Peyer's patch (tissue), 4 donors: ENCODE results near the gene SMIM29. TPM values are rescaled to one million over a fixed set of nuclear protein-coding genes. Genes with fewer than 3 reads are reported as not detected.
"Not testable (repeated sequence)": the region's sequence is repeated elsewhere in the genome, so short reads cannot be mapped to it uniquely, and the experiment has no call there.

ENCODE experiments used
- DNase-seq, 3 donors: peaks; one replicate each; pipeline ENCODE4 v3.0.0-alpha.2; 2017 to 2019
- H3K27ac ChIP-seq, 4 donors: fragments of 200-600 bp; sonication (generic); one replicate each; pipeline ENCODE4 v1.5.1; 2016 to 2019
- H3K27me3 ChIP-seq, 2 donors: fragments of 200-600 bp; sonication (generic); one replicate each; pipeline ENCODE4 v1.5.1; 2019
- H3K36me3 ChIP-seq, 3 donors: fragments of 200-600 bp; sonication (generic); one replicate each; pipeline ENCODE4 v1.5.1; 2016 to 2019
- H3K4me1 ChIP-seq, 4 donors: fragments of 200-600 bp; sonication (generic); one replicate each; pipeline ENCODE4 v1.5.1; 2016 to 2019
- H3K4me3 ChIP-seq, 4 donors: fragments of 200-600 bp; sonication (generic); 1 replicate in 3 of 4; 2 replicates in 1 of 4; pipeline ENCODE4 v1.5.1; 2016 to 2019; ENCODE audit warnings: mild to moderate bottlenecking in 1 of 4
- H3K9me3 ChIP-seq, 4 donors: fragments of 200-600 bp; sonication (generic); one replicate each; pipeline ENCODE4 v1.5.1; 2016 to 2019; ENCODE audit warnings: mild to moderate bottlenecking in 1 of 4
- POLR2A ChIP-seq, 2 donors: fragments of 450-650 bp; IDR thresholded peaks; one replicate each; pipeline ENCODE4 v1.5.1; 2017; ENCODE audit warnings: antibody characterized with exemption in 2 of 2, mild to moderate bottlenecking in 2 of 2, moderate library complexity in 2 of 2
- total RNA-seq, 4 donors: library from RNA; depleted of rRNA; stranded (reverse); fragments of >200 nt; gene quantifications; one replicate each; pipeline ENCODE4 v1.1.0, GENCODE V29; 2016
- TF ChIP-seq, protein P1 (sequence below), 6 experiments: fragments of 450-650 bp in 4 of 6; fragments of 200-600 bp in 2 of 6; sonication (generic) in 1 of 6; IDR thresholded peaks; one replicate each; pipeline ENCODE4 v1.5.1; 2017 to 2019; ENCODE audit warnings: antibody characterized with exemption in 6 of 6, mild to moderate bottlenecking in 3 of 6, moderate library complexity in 1 of 6

Gene SMIM29
- total RNA-seq, 4 donors from 2014 or later, result 8.9 to 30.5 (median 14.9) TPM

- H3K4me1 ChIP-seq, result no peaks in the 10 kb centered on the region
- TF ChIP-seq POLR2A (IDR thresholded peaks at IDR 0.05), result no peak
- TF ChIP-seq, protein P1, sequence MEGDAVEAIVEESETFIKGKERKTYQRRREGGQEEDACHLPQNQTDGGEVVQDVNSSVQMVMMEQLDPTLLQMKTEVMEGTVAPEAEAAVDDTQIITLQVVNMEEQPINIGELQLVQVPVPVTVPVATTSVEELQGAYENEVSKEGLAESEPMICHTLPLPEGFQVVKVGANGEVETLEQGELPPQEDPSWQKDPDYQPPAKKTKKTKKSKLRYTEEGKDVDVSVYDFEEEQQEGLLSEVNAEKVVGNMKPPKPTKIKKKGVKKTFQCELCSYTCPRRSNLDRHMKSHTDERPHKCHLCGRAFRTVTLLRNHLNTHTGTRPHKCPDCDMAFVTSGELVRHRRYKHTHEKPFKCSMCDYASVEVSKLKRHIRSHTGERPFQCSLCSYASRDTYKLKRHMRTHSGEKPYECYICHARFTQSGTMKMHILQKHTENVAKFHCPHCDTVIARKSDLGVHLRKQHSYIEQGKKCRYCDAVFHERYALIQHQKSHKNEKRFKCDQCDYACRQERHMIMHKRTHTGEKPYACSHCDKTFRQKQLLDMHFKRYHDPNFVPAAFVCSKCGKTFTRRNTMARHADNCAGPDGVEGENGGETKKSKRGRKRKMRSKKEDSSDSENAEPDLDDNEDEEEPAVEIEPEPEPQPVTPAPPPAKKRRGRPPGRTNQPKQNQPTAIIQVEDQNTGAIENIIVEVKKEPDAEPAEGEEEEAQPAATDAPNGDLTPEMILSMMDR (IDR thresholded peaks at IDR 0.05), result no peak
- no peak overlapping the region for H3K4me3 ChIP-seq
- no peaks in the 10 kb centered on the region for H3K27me3 ChIP-seq
- H3K9me3 ChIP-seq, result no peaks in the 10 kb centered on the region
- no peaks in the 10 kb centered on the region for H3K36me3 ChIP-seq
- no peak overlapping the region for H3K27ac ChIP-seq
- no peak for DNase-seq
Measured at GRCh38 chr6:34259529-34260069, 10.8 kb upstream of the SMIM29 start.

GRCh38 chr6:34252395-34252794, 3.6 kb upstream of the SMIM29 start:
- not testable (repeated sequence) for H3K27me3 ChIP-seq, H3K4me3 ChIP-seq, DNase-seq, H3K9me3 ChIP-seq, H3K27ac ChIP-seq, H3K36me3 ChIP-seq
- peaks cover 0 to 15% (median 2%) of the 10 kb centered on the region in 4 donors for H3K4me1 ChIP-seq

- peaks cover 0 to 19% (median 5%) of the 10 kb centered on the region in 4 donors for H3K4me1 ChIP-seq
- no peak for DNase-seq
- no peaks in the 10 kb centered on the region for H3K9me3 ChIP-seq
- peak overlapping the region; percentile 70 to 89 (median 75) for H3K4me3 ChIP-seq
- H3K27me3 ChIP-seq, result no peaks in the 10 kb centered on the region
- no peaks in the 10 kb centered on the region for H3K36me3 ChIP-seq
- no peak for TF ChIP-seq POLR2A (IDR thresholded peaks at IDR 0.05)
- TF ChIP-seq, protein P1 (IDR thresholded peaks at IDR 0.05), result no peak
- H3K27ac ChIP-seq, result peak overlapping the region; percentile 81 to 95 (median 92)
Measured at GRCh38 chr6:34249469-34250261, 859 bp upstream of the SMIM29 start.

DNA sequence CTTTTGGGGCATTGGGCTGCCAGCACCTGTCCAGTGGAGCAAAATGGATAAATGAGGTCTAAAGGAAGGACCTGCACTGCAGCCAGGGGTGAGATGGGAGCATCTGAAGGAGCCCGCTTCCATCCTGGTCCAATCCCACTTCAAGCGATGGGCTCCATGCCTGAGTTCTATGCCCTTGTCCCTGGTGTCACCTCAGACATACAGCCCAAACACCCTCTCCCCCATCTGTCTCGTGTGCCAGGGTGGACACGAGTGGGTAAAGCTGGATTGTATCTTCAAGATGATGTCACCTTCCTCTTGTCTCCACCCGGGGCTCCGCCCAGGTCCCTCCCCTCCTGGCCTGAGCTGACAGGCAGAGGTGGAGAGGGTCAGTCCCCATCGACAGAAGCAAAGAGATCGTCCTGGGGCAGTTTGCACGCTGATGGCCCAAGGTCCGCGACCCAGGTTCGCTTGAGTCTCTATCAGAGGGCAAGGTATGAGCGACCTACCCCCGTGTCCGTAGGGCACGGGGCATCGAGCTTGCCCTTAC, 544 bp downstream of the SMIM29 start:
- peak overlapping the region; percentile 81 to 95 (median 92) for H3K27ac ChIP-seq
- no peaks in the 10 kb centered on the region for H3K27me3 ChIP-seq
- peak; percentile 63 to 82 (median 73) for DNase-seq
- no peaks in the 10 kb centered on the region for H3K36me3 ChIP-seq
- peaks cover 0 to 30% (median 10%) of the 10 kb centered on the region in 4 donors for H3K4me1 ChIP-seq
- peak overlapping the region; percentile 70 to 89 (median 75) for H3K4me3 ChIP-seq
- no peaks in the 10 kb centered on the region for H3K9me3 ChIP-seq
- TF ChIP-seq, protein P1 (IDR thresholded peaks at IDR 0.05), result no peak
- TF ChIP-seq POLR2A (IDR thresholded peaks at IDR 0.05), result no peak

GRCh38 chr6:34247481-34248197, 1.2 kb downstream of the SMIM29 start:
- H3K27me3 ChIP-seq, result no peaks in the 10 kb centered on the region
- H3K4me1 ChIP-seq, result peaks cover 0 to 30% (median 10%) of the 10 kb centered on the region in 4 donors
- TF ChIP-seq POLR2A (IDR thresholded peaks at IDR 0.05), result no peak
- TF ChIP-seq, protein P1 (IDR thresholded peaks at IDR 0.05), result no peak
- no peaks in the 10 kb centered on the region for H3K9me3 ChIP-seq
- peak overlapping the region in 1 of 4 donors; percentile 72 for H3K4me3 ChIP-seq
- H3K27ac ChIP-seq, result peak overlapping the region; percentile 81 to 95 (median 92)
- no peak for DNase-seq
- H3K36me3 ChIP-seq, result peaks cover 0 to 1% (median 0%) of the 10 kb centered on the region in 3 donors
